Measurements from ENCODE around the gene SMAD5. TPM values are rescaled to one million over a fixed set of nuclear protein-coding genes. Genes with fewer than 3 reads are reported as not detected.

Gene SMAD5
- total RNA-seq, 1 experiment from 2014 or later: 64.3 TPM

GRCh38 chr5:136098176-136098575 lies 34.5 kb upstream of the SMAD5 start:
- Histone ChIP-seq H2AFZ (ENCODE audit: low read depth, low read length, poor library complexity, severe bottlenecking) (no peak overlapping the region), H3K36me3 (ENCODE audit: control insufficient read depth in 1 of 2, insufficient read depth in 2 of 2, low read length in 2 of 2) (no peaks in the 10 kb centered on the region), H4K20me1 (ENCODE audit: insufficient read depth) (no peaks in the 10 kb centered on the region), H3K9me2 (ENCODE audit: insufficient read depth) (no peaks in the 10 kb centered on the region), H3K9ac (ENCODE audit: low read length) (no peak overlapping the region), H3K27ac (ENCODE audit: low read depth, low read length) (no peak overlapping the region), H3K9me3 (ENCODE audit: control insufficient read depth in 1 of 2, insufficient read depth in 1 of 2, low read depth in 1 of 2, low read length in 2 of 2) (no peaks in the 10 kb centered on the region), H3K27me3 (ENCODE audit: insufficient read depth, low read length) (peaks cover 7% of the 10 kb centered on the region; the same call in 1 of the 2 replicates), H3K79me2 (ENCODE audit: insufficient read depth, low read length) (no peaks in the 10 kb centered on the region), H3K4me2 (ENCODE audit: low read length) (no peak overlapping the region), H3K4me3 (replicated peaks in 1 of 2; ENCODE audit: low read depth in 1 of 2, low read length in 2 of 2) (no peak overlapping the region), H3K4me1 (ENCODE audit: control insufficient read depth in 1 of 2, insufficient read depth in 2 of 2, low read length in 2 of 2) (no peaks in the 10 kb centered on the region)
- ChIA-PET POLR2A (no interaction called here), CTCF (interaction anchor here (0.9 to 2.2 kb wide), 2 partner anchors 15 to 41 kb away, joined by 3 to 5 read pairs; no protein-coding TSS in a partner anchor), RAD21 (ENCODE audit: low non-redundant PET in 1 of 2, low total read pairs in 2 of 2, uncharacterized antibody in 2 of 2, unreplicated experiment in 2 of 2) (interaction anchor here in 1 of 2 experiments (0.7 kb wide), 1 partner anchor 121 kb away, joined by 3 read pairs; no protein-coding TSS in a partner anchor)
- TF ChIP-seq CTCF (IDR thresholded peaks at IDR 0.05 in 2 of 3, conservative IDR thresholded peaks at IDR 0.05 in 1 of 3; ENCODE audit: borderline replicate concordance in 1 of 3, insufficient read depth in 1 of 3, low read depth in 2 of 3, low read length in 2 of 3) (no peak), CEBPB (IDR thresholded peaks at IDR 0.05; ENCODE audit: low read depth) (no peak), CBX3 (IDR thresholded peaks at IDR 0.05; ENCODE audit: low read depth) (no peak), FOSL1 (IDR thresholded peaks at IDR 0.05; ENCODE audit: low read depth) (no peak), RAD21 (IDR thresholded peaks at IDR 0.05; ENCODE audit: low read depth) (no peak), POLR2A (IDR thresholded peaks at IDR 0.05; ENCODE audit: borderline replicate concordance, extremely low read depth, insufficient read depth, insufficient read length) (no peak), ZNF274 (IDR thresholded peaks at IDR 0.05; ENCODE audit: low read depth, low read length) (no peak), ZFX (IDR thresholded peaks at IDR 0.05) (no peak), MAX (IDR thresholded peaks at IDR 0.05) (no peak), EZH2phosphoT487 (IDR thresholded peaks at IDR 0.05; ENCODE audit: borderline replicate concordance) (no peak), ZBTB33 (IDR thresholded peaks at IDR 0.05; ENCODE audit: extremely low read depth, insufficient replicate concordance, low read length) (no peak), ELF1 (IDR thresholded peaks at IDR 0.05; ENCODE audit: borderline replicate concordance, low read depth) (no peak), SP1 (IDR thresholded peaks at IDR 0.05; ENCODE audit: low read depth) (no peak), EGR1 (IDR thresholded peaks at IDR 0.05; ENCODE audit: low read depth) (no peak), EZH2 (IDR thresholded peaks at IDR 0.05) (no peak), SRF (IDR thresholded peaks at IDR 0.05; ENCODE audit: low read depth) (no peak), YY1 (IDR thresholded peaks at IDR 0.05; ENCODE audit: extremely low read depth, insufficient replicate concordance, low read depth, low read length) (no peak), POLR2AphosphoS5 (IDR thresholded peaks at IDR 0.05; ENCODE audit: low read depth, low read length) (no peak)
- TF ChIP-seq, protein P1, sequence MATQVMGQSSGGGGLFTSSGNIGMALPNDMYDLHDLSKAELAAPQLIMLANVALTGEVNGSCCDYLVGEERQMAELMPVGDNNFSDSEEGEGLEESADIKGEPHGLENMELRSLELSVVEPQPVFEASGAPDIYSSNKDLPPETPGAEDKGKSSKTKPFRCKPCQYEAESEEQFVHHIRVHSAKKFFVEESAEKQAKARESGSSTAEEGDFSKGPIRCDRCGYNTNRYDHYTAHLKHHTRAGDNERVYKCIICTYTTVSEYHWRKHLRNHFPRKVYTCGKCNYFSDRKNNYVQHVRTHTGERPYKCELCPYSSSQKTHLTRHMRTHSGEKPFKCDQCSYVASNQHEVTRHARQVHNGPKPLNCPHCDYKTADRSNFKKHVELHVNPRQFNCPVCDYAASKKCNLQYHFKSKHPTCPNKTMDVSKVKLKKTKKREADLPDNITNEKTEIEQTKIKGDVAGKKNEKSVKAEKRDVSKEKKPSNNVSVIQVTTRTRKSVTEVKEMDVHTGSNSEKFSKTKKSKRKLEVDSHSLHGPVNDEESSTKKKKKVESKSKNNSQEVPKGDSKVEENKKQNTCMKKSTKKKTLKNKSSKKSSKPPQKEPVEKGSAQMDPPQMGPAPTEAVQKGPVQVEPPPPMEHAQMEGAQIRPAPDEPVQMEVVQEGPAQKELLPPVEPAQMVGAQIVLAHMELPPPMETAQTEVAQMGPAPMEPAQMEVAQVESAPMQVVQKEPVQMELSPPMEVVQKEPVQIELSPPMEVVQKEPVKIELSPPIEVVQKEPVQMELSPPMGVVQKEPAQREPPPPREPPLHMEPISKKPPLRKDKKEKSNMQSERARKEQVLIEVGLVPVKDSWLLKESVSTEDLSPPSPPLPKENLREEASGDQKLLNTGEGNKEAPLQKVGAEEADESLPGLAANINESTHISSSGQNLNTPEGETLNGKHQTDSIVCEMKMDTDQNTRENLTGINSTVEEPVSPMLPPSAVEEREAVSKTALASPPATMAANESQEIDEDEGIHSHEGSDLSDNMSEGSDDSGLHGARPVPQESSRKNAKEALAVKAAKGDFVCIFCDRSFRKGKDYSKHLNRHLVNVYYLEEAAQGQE (IDR thresholded peaks at IDR 0.05; ENCODE audit: low read depth): no peak
- DNase-seq (ENCODE audit: low read depth, low spot score) (no peak), ATAC-seq (no peak)
- intact Hi-C loops (cut with micrococcal nuclease): no loop called here
- no TSS peak for BruUV-seq (replicated peaks)
